Endodermal cell (in vitro differentiated cells): ENCODE data around the gene ZMAT2. TPM values are rescaled to one million over a fixed set of nuclear protein-coding genes. Genes with fewer than 3 reads are reported as not detected.

Experiments
- DNase-seq: peaks from one replicate; pipeline ENCODE4 v3.0.0-alpha.2; 2017
- H3K27ac ChIP-seq: 2 replicates; pipeline ENCODE4 v1.5.1; 2013; ENCODE audit warnings: mild to moderate bottlenecking, low read depth, low read length, moderate library complexity
- H3K27me3 ChIP-seq: 2 replicates; pipeline ENCODE4 v1.6.1; 2013; ENCODE audit warnings: mild to moderate bottlenecking, low read length, moderate library complexity; ENCODE audit not compliant: insufficient read depth, control insufficient read depth, poor library complexity, severe bottlenecking
- H3K36me3 ChIP-seq: 2 replicates; pipeline ENCODE4 v1.7.0; 2013; ENCODE audit warnings: mild to moderate bottlenecking, low read length, moderate library complexity; ENCODE audit not compliant: control insufficient read depth, insufficient read depth
- H3K4me1 ChIP-seq: one replicate; pipeline ENCODE4 v1.7.0; 2013; ENCODE audit warnings: low read length; ENCODE audit not compliant: control insufficient read depth, insufficient read depth
- H3K4me3 ChIP-seq: 2 replicates; pipeline ENCODE4 v1.5.1; 2013; ENCODE audit warnings: mild to moderate bottlenecking, low read length, moderate library complexity
- H3K9ac ChIP-seq: 2 replicates; pipeline ENCODE4 v1.6.1; 2013; ENCODE audit warnings: mild to moderate bottlenecking, low read length, moderate library complexity; ENCODE audit not compliant: poor library complexity, severe bottlenecking; ENCODE audit errors: extremely low read depth
- H3K9me3 ChIP-seq: 2 replicates; pipeline ENCODE4 v1.6.1; 2013; ENCODE audit warnings: mild to moderate bottlenecking, low read length, moderate library complexity; ENCODE audit not compliant: control insufficient read depth
- H3K27ac Mint-ChIP-seq: 2 replicates; pipeline ENCODE4 v1.8.0; 2020; ENCODE audit warnings: mixed read lengths
- H3K27me3 Mint-ChIP-seq: 2 replicates; pipeline ENCODE4 v1.8.0; 2021; ENCODE audit warnings: mild to moderate bottlenecking, mixed read lengths; ENCODE audit not compliant: insufficient read depth
- H3K36me3 Mint-ChIP-seq: 2 replicates; pipeline ENCODE4 v1.8.0; 2020; ENCODE audit warnings: low read depth, mixed read lengths
- H3K4me1 Mint-ChIP-seq: 2 replicates; pipeline ENCODE4 v1.8.0; 2020; ENCODE audit warnings: mixed read lengths
- H3K4me3 Mint-ChIP-seq: 2 replicates; pipeline ENCODE4 v1.8.0; 2020; ENCODE audit warnings: mild to moderate bottlenecking, moderate library complexity, mixed read lengths
- H3K9me3 Mint-ChIP-seq: 2 replicates; pipeline ENCODE4 v1.8.0; 2020; ENCODE audit warnings: mild to moderate bottlenecking, mixed read lengths
- WGBS, 2 experiments: methylation state at CpG; one replicate each; pipeline versions ENCODE4 v1.1.5 to v1.1.7; 2013; ENCODE audit warnings: missing lambda C conversion rate in 2 of 2, mixed read lengths in 1 of 2; ENCODE audit not compliant: insufficient coverage in 1 of 2, insufficient read length in 1 of 2; 5-methylcytosine and 5-hydroxymethylcytosine counted together
- total RNA-seq, 2 donors: library from RNA; stranded (reverse); fragmentation: NEBNext Ultra II Directional in 1 of 2; extraction: Animal tissue kit (Norgen Biotek cat#: 25700) in 1 of 2; gene quantifications; 2 replicates in 1 of 2; 3 replicates in 1 of 2; pipeline ENCODE4 v1.2.1, GENCODE V29; 2021
- TF ChIP-seq, protein P1 (sequence below): fragments of 200-600 bp; sonication (generic); conservative IDR thresholded peaks from 2 replicates; pipeline ENCODE4 v1.5.0; 2021; ENCODE audit warnings: antibody characterized with exemption, mild to moderate bottlenecking

Gene ZMAT2
- total RNA-seq, 2 donors from 2014 or later = 62.6 to 73.1 TPM

DNA sequence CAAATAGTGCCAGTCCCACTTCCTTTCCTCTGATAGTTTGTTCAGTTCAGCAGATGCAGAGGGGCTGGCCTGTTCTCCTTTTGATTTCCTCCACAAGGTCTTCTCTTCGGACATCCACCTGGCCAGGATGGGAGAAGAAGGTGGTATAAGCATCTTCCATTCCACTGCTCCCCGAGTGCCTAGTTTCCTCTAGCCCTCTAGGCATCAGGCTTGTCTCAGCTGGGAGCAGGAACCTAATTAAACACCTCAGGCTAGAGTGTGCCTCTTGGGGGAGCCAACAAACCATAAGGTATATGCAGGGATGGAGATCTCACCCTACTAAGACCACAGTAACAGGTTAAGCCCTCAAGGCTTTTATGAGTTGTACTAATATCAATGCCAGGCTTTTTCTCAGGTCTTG is 26.0 kb upstream of the ZMAT2 start:
- H3K27ac Mint-ChIP-seq = peak overlapping the region; percentile 29
- no peak overlapping the region for H3K4me3 Mint-ChIP-seq
- no peaks in the 10 kb centered on the region for H3K9me3 ChIP-seq
- H3K9me3 Mint-ChIP-seq = no peaks in the 10 kb centered on the region
- no peaks in the 10 kb centered on the region for H3K27me3 Mint-ChIP-seq
- H3K4me1 ChIP-seq = no peaks in the 10 kb centered on the region
- TF ChIP-seq, protein P1, sequence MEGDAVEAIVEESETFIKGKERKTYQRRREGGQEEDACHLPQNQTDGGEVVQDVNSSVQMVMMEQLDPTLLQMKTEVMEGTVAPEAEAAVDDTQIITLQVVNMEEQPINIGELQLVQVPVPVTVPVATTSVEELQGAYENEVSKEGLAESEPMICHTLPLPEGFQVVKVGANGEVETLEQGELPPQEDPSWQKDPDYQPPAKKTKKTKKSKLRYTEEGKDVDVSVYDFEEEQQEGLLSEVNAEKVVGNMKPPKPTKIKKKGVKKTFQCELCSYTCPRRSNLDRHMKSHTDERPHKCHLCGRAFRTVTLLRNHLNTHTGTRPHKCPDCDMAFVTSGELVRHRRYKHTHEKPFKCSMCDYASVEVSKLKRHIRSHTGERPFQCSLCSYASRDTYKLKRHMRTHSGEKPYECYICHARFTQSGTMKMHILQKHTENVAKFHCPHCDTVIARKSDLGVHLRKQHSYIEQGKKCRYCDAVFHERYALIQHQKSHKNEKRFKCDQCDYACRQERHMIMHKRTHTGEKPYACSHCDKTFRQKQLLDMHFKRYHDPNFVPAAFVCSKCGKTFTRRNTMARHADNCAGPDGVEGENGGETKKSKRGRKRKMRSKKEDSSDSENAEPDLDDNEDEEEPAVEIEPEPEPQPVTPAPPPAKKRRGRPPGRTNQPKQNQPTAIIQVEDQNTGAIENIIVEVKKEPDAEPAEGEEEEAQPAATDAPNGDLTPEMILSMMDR = no peak
- 80 to 100% methylated on average over 1 to 2 of the region's 2 CpGs for WGBS, 2 experiments
- H3K4me3 ChIP-seq = no peak overlapping the region
- H3K4me1 Mint-ChIP-seq = peaks cover 2% of the 10 kb centered on the region
- peaks cover 69% of the 10 kb centered on the region for H3K36me3 Mint-ChIP-seq
- H3K36me3 ChIP-seq = peaks cover 64% of the 10 kb centered on the region
- H3K9ac ChIP-seq = no peak overlapping the region
- H3K27ac ChIP-seq = no peak overlapping the region
- DNase-seq = no peak
- no peaks in the 10 kb centered on the region for H3K27me3 ChIP-seq

DNA sequence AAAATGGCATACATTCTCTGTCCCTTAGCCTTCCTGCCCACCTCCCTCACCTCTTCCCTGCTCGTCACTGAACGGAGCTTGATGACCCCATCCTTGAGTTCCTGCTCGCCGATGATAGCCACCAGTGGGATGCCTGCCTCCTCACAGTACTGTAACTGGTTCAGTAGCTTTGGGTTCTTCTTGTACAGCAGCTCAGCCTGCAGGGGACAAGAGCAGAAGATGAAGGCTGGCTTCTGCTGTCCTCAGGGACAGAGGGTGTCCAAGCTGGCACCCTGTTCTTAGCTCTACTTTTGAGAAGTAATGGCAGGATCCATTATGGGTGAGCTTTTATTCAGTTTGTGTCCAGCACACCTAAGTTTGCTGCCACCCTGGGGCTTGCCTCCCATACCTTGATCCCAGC is 25.6 kb upstream of the ZMAT2 start:
- H3K9me3 Mint-ChIP-seq = no peaks in the 10 kb centered on the region
- H3K4me1 Mint-ChIP-seq = peaks cover 2% of the 10 kb centered on the region
- no peak for DNase-seq
- Histone ChIP-seq H3K4me3 (no peak overlapping the region), H3K9ac (no peak overlapping the region), H3K27ac (no peak overlapping the region), H3K27me3 (no peaks in the 10 kb centered on the region), H3K4me1 (no peaks in the 10 kb centered on the region), H3K9me3 (no peaks in the 10 kb centered on the region), H3K36me3 (peaks cover 64% of the 10 kb centered on the region)
- TF ChIP-seq, protein P1 = no peak
- H3K27ac Mint-ChIP-seq = peak overlapping the region; percentile 19
- 95% methylated on average over 3 to 4 of the region's 4 CpGs for WGBS, 2 experiments
- no peak overlapping the region for H3K4me3 Mint-ChIP-seq
- no peaks in the 10 kb centered on the region for H3K27me3 Mint-ChIP-seq
- H3K36me3 Mint-ChIP-seq = peaks cover 69% of the 10 kb centered on the region

DNA sequence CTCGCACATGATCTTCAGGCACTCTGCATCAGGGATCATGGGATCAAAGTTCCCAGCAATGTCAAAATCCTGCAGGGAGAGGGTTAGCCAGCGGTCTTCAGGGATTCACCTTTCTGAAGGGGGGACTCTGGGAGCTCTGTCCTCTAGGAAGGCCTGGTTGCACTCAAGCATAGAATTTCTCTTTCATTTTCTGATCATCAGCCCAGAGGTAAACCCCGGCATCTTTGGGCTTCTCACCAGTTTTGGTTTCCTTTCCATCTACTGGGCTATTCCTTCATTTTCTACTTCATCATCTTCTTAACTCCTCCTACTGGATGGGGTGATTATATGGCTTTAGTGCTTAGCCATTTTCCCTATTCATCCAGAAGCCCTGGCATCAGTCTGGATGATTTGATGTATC is 22.3 kb upstream of the ZMAT2 start:
- Histone ChIP-seq H3K27me3 (no peaks in the 10 kb centered on the region), H3K36me3 (peaks cover 80% of the 10 kb centered on the region), H3K4me1 (no peaks in the 10 kb centered on the region), H3K9me3 (no peaks in the 10 kb centered on the region), H3K9ac (no peak overlapping the region), H3K4me3 (no peak overlapping the region), H3K27ac (no peak overlapping the region)
- H3K4me3 Mint-ChIP-seq = no peak overlapping the region
- WGBS, 2 experiments = 97 to 100% methylated on average over 2 to 3 of the region's 3 CpGs
- H3K9me3 Mint-ChIP-seq = no peaks in the 10 kb centered on the region
- H3K27ac Mint-ChIP-seq = no peak overlapping the region
- peaks cover 72% of the 10 kb centered on the region for H3K36me3 Mint-ChIP-seq
- TF ChIP-seq, protein P1 = no peak
- H3K4me1 Mint-ChIP-seq = no peaks in the 10 kb centered on the region
- H3K27me3 Mint-ChIP-seq = no peaks in the 10 kb centered on the region
- DNase-seq = no peak
